Adrenal gland (tissue), 12 donors: ENCODE data around the gene PEAK1. TPM values are rescaled to one million over a fixed set of nuclear protein-coding genes. Genes with fewer than 3 reads are reported as not detected.

Experiments used
- DNase-seq, 7 donors: peaks; one replicate each; pipeline ENCODE4 v3.0.0-alpha.2; 2019 to 2020
- H3K27ac ChIP-seq, 5 donors: fragments of 200-600 bp; sonication (generic) in 4 of 5; 1 replicate in 3 of 5; 2 replicates in 2 of 5; pipeline versions ENCODE4 v1.5.1 to v1.8.0; 2016 to 2020; ENCODE audit warnings: mild to moderate bottlenecking in 1 of 5
- H3K27me3 ChIP-seq: fragments of 200-600 bp; 2 replicates; pipeline ENCODE4 v1.8.0; 2021
- H3K36me3 ChIP-seq, 2 donors: fragments of 200-600 bp; replicated peaks in 1 of 2; 1 replicate in 1 of 2; 2 replicates in 1 of 2; pipeline versions ENCODE4 v1.5.1 to v1.8.0; 2018 to 2022
- H3K4me1 ChIP-seq, 2 donors: fragments of 200-600 bp; replicated peaks in 1 of 2; 1 replicate in 1 of 2; 2 replicates in 1 of 2; pipeline versions ENCODE4 v1.5.1 to v1.8.0; 2018 to 2021
- H3K4me3 ChIP-seq, 4 donors: fragments of 200-600 bp; sonication (generic) in 3 of 4; one replicate each; pipeline ENCODE4 v1.5.1; 2016 to 2018
- H3K9me3 ChIP-seq, 3 donors: fragments of 200-600 bp; sonication (generic) in 1 of 3; replicated peaks in 1 of 3; 1 replicate in 2 of 3; 2 replicates in 1 of 3; pipeline versions ENCODE4 v1.5.1 to v1.8.0; 2016 to 2021
- POLR2A ChIP-seq, 2 donors: fragments of 450-650 bp; IDR thresholded peaks; one replicate each; pipeline ENCODE4 v1.6.1; 2017; ENCODE audit warnings: antibody characterized with exemption in 2 of 2, mild to moderate bottlenecking in 2 of 2, moderate library complexity in 1 of 2
- WGBS, 4 donors: extraction: QIAGEN DNeasy Blood & Tissue Kit in 2 of 4; methylation state at CpG; one replicate each; pipeline versions ENCODE4 v1.1.5 to v1.1.7; 2013 to 2017; 5-methylcytosine and 5-hydroxymethylcytosine counted together
- intact Hi-C, 2 donors: fragments of 100-400 bp; cut with DNase I; formaldehyde crosslinking; loops; one replicate each; pipeline versions ENCODE4 v1.14.1 to v1.15.0; 2022 to 2023
- polyA plus RNA-seq, 3 donors: library from polyadenylated mRNA; stranded (reverse); fragments of 200-250 nt in 2 of 3; fragments of 350-450 nt in 1 of 3; fragmentation: Illumina TruSeq in 1 of 3; extraction: RNeasy Lipid Tissue Mini Kit (QIAGEN cat#74804) in 1 of 3; gene quantifications; one replicate each; pipeline ENCODE4 v1.2.3, GENCODE V29; 2013 to 2014
- total RNA-seq, 9 donors: library from RNA; depleted of rRNA in 4 of 9; stranded (reverse); fragments of >200 nt in 4 of 9; fragments of 120-200 nt in 1 of 9; fragmentation: NEBNext Ultra II Directional in 1 of 9; extraction: Animal tissue kit (Norgen Biotek cat#: 25700) in 1 of 9; gene quantifications; one replicate each; pipeline versions ENCODE4 v1.1.0 to v1.2.4, GENCODE V29; 2013 to 2023
- TF ChIP-seq, protein P1 (sequence below), 6 experiments: fragments of 450-650 bp in 4 of 6; fragments of 200-600 bp in 2 of 6; sonication (generic) in 1 of 6; IDR thresholded peaks; 1 replicate in 5 of 6; 2 replicates in 1 of 6; pipeline versions ENCODE4 v1.5.1 to v1.8.0; 2016 to 2021; ENCODE audit warnings: antibody characterized with exemption in 6 of 6, mild to moderate bottlenecking in 2 of 6, moderate library complexity in 1 of 6
- donor health status: healthy with polysubstance abuse.
- donor health status: Bipolar disorder and iron deficiency.
- donor health status: DM: yes; HTN: yes; CAD: no.
- donor health status: DM: no; HTN: no; CAD: no.
- donor health status: DM: no; HTN: no; CAD: no.
- donor health status: DM: yes; HTN: yes; CAD: no.

The PEAK1 gene
- total and polyA plus RNA-seq, 12 donors: 3.1 to 68.4 (median 26.4) TPM

- whole genome bisulfite sequencing, 4 donors: 78 to 82% (median 79%) methylated on average over 2 of the region's 2 CpGs
Measured at GRCh38 chr15:77295446-77295845, 124.5 kb downstream of the PEAK1 start.

DNA sequence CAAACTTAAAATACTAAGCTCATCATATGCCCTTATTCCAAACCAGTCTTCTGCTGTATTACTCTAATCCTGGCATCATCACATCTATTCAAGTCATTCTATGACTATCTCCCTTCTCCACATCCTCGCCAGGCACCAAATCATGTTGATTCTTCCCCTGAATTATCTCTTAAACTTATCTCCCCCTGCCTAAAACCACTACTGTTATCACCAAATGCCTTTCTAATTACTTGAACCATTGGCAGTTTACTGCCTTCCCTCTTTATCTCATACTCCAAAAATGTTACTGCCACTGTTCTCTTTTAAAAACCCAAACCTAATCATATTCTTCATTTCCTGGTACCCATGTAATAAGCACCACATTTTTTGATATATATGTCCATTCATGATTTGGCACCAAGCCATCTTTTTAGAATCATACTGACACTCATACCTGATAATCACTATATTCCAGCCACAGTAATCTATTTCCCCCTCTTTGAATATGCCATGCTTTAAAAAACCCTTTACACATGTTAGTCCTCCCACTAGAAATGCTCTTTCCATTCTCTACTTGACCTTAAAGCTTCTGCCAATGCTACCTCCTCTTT is 126.8 kb downstream of the PEAK1 start:
- DNase-seq: no peak
- 96 to 98% (median 97%) methylated on average over 1 of the region's 1 CpG for WGBS, 4 donors

More at GRCh38 chr15:77295446-77295845, 124.5 kb downstream of the PEAK1 start:
- intact Hi-C loops: no loop called here
- DNase-seq: no peak
- no peaks in the 10 kb centered on the region for H3K27me3 ChIP-seq
- H3K27ac ChIP-seq: no peak overlapping the region
- H3K9me3 ChIP-seq: no peaks in the 10 kb centered on the region
- H3K4me3 ChIP-seq: no peak overlapping the region
- no peaks in the 10 kb centered on the region for H3K36me3 ChIP-seq
- no peak for TF ChIP-seq POLR2A (IDR thresholded peaks at IDR 0.05)
- TF ChIP-seq, protein P1, sequence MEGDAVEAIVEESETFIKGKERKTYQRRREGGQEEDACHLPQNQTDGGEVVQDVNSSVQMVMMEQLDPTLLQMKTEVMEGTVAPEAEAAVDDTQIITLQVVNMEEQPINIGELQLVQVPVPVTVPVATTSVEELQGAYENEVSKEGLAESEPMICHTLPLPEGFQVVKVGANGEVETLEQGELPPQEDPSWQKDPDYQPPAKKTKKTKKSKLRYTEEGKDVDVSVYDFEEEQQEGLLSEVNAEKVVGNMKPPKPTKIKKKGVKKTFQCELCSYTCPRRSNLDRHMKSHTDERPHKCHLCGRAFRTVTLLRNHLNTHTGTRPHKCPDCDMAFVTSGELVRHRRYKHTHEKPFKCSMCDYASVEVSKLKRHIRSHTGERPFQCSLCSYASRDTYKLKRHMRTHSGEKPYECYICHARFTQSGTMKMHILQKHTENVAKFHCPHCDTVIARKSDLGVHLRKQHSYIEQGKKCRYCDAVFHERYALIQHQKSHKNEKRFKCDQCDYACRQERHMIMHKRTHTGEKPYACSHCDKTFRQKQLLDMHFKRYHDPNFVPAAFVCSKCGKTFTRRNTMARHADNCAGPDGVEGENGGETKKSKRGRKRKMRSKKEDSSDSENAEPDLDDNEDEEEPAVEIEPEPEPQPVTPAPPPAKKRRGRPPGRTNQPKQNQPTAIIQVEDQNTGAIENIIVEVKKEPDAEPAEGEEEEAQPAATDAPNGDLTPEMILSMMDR (IDR thresholded peaks at IDR 0.05): no peak
- H3K4me1 ChIP-seq: no peaks in the 10 kb centered on the region

DNA sequence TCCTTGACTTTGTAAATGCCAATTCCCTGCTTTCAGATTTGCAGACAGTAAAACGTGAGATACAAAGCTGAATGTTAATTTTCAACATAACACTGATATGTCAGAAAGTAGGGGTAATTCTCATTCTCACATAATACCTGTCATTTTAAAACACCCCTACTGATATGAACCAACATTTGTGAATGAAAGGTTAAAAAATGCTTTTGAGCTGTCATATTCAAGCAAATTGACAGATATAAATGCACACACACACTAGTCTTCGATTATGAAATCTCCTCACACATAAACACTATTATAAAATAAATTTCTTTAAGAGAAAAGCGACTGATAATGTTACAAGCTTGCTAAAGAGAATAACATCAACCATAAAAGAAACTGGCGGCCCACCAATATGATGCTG is 128.8 kb downstream of the PEAK1 start:
- no peak overlapping the region for H3K4me3 ChIP-seq
- H3K27ac ChIP-seq: no peak overlapping the region
- intact Hi-C loops: no loop called here
- 78 to 87% (median 83%) methylated on average over 4 of the region's 4 CpGs for WGBS, 4 donors
- no peak for DNase-seq
- no peak for TF ChIP-seq POLR2A (IDR thresholded peaks at IDR 0.05)
- TF ChIP-seq, protein P1 (IDR thresholded peaks at IDR 0.05): no peak
- peaks cover 0 to 5% of the 10 kb centered on the region in 2 donors for H3K4me1 ChIP-seq
- no peaks in the 10 kb centered on the region for H3K27me3 ChIP-seq
- H3K36me3 ChIP-seq: no peaks in the 10 kb centered on the region
- H3K9me3 ChIP-seq: no peaks in the 10 kb centered on the region

More for the DNA sequence above, 126.8 kb downstream of the PEAK1 start:
- TF ChIP-seq, protein P1 (IDR thresholded peaks at IDR 0.05): no peak
- no peak for TF ChIP-seq POLR2A (IDR thresholded peaks at IDR 0.05)
- Histone ChIP-seq H3K27ac (no peak overlapping the region), H3K9me3 (no peaks in the 10 kb centered on the region), H3K27me3 (no peaks in the 10 kb centered on the region), H3K4me3 (no peak overlapping the region), H3K36me3 (no peaks in the 10 kb centered on the region), H3K4me1 (peaks cover 0 to 2% of the 10 kb centered on the region in 2 donors)
- intact Hi-C loops: no loop called here

GRCh38 chr15:77287385-77287784 is 132.5 kb downstream of the PEAK1 start:
- intact Hi-C loops: no loop called here
- WGBS, 4 donors: 74 to 82% (median 80%) methylated on average over 2 of the region's 2 CpGs

More at GRCh38 chr15:77287385-77287784, 132.5 kb downstream of the PEAK1 start:
- no peak overlapping the region for H3K4me3 ChIP-seq
- H3K4me1 ChIP-seq: peaks cover 0 to 12% of the 10 kb centered on the region in 2 donors
- no peak for DNase-seq
- no peaks in the 10 kb centered on the region for H3K27me3 ChIP-seq
- TF ChIP-seq POLR2A (IDR thresholded peaks at IDR 0.05): no peak
- TF ChIP-seq, protein P1 (IDR thresholded peaks at IDR 0.05): no peak
- H3K36me3 ChIP-seq: no peaks in the 10 kb centered on the region
- no peak overlapping the region for H3K27ac ChIP-seq
- no peaks in the 10 kb centered on the region for H3K9me3 ChIP-seq
